ENCODE measurements around the gene SLC25A43. TPM values are rescaled to one million over a fixed set of nuclear protein-coding genes. Genes with fewer than 3 reads are reported as not detected.

Gene SLC25A43
- total and polyA plus RNA-seq, 2 experiments from 2014 or later = 13.1 to 14.9 TPM

DNA sequence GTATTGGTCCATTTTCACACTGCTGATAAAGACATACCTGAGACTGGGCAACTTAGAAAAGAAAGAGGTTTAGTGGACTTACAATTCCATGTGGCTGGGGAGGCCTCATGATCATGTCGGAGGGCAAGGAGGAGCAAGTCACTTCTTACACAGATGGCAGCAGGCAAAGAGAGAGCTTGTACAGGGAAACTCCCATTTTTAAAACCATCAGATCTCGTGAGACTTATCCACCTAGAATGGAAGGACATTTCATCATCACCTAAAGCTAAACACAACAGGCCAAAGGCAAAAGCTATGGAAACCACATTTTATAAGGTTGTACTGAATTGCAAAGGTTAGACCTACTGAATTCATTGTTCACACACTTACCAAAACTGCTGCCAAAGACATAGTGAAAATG lies 6.0 kb upstream of the SLC25A43 start:
- DNase-seq (ENCODE audit: low spot score) = no peak
- no peak overlapping the region for H3K4me2 ChIP-seq
- H3K4me3 ChIP-seq = no peak overlapping the region
- TF ChIP-seq EZH2 (IDR thresholded peaks at IDR 0.05; ENCODE audit: borderline replicate concordance) = no peak
- TF ChIP-seq, protein P1, sequence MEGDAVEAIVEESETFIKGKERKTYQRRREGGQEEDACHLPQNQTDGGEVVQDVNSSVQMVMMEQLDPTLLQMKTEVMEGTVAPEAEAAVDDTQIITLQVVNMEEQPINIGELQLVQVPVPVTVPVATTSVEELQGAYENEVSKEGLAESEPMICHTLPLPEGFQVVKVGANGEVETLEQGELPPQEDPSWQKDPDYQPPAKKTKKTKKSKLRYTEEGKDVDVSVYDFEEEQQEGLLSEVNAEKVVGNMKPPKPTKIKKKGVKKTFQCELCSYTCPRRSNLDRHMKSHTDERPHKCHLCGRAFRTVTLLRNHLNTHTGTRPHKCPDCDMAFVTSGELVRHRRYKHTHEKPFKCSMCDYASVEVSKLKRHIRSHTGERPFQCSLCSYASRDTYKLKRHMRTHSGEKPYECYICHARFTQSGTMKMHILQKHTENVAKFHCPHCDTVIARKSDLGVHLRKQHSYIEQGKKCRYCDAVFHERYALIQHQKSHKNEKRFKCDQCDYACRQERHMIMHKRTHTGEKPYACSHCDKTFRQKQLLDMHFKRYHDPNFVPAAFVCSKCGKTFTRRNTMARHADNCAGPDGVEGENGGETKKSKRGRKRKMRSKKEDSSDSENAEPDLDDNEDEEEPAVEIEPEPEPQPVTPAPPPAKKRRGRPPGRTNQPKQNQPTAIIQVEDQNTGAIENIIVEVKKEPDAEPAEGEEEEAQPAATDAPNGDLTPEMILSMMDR (IDR thresholded peaks at IDR 0.05; ENCODE audit: poor library complexity) = no peak
- TF ChIP-seq EZH2phosphoT487 (IDR thresholded peaks at IDR 0.05; ENCODE audit: low read depth, severe bottlenecking, unreplicated experiment) = no peak
- H3K27ac ChIP-seq = no peak overlapping the region
- H3K27me3 ChIP-seq = no peaks in the 10 kb centered on the region
- no peak overlapping the region for H2AFZ ChIP-seq
- WGBS (ENCODE audit: low lambda C conversion rate, missing lambda C conversion rate) = 79% methylated on average over 2 of the region's 2 CpGs
- no peaks in the 10 kb centered on the region for H3K36me3 ChIP-seq (replicated peaks; ENCODE audit: insufficient read depth, low read depth)
- no peaks in the 10 kb centered on the region for H3K79me2 ChIP-seq
- no peaks in the 10 kb centered on the region for H3K9me2 ChIP-seq (replicated peaks; ENCODE audit: insufficient read depth)
- no peaks in the 10 kb centered on the region for H4K20me1 ChIP-seq (ENCODE audit: insufficient read depth, poor library complexity, severe bottlenecking)
- H3K9me3 ChIP-seq (ENCODE audit: low read depth) = no peaks in the 10 kb centered on the region
- H3K4me1 ChIP-seq (ENCODE audit: insufficient read depth) = peaks cover under 1% of the 10 kb centered on the region

DNA sequence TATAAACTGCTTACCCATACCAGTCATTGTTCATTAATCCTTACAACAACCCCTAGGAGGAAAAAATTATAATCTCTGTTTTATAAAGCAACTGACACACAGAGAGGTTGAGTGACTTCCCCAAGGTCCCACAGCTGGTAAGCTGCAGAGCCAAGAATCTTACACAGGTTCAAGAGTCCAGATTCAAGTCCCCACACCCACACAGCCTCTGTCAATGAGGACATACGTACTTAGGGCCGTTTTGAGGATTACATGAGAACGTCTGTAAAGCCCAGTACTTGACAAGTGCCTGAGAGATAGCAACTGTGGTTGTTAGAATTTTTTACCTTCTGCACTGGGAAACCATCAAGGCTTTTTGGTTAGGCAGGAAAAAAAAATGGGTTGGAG lies 556 bp upstream of the SLC25A43 start:
- Histone ChIP-seq H3K9me3 (ENCODE audit: low read depth) (no peaks in the 10 kb centered on the region), H3K27ac (peak overlapping the region; percentile 89), H3K36me3 (replicated peaks; ENCODE audit: insufficient read depth, low read depth) (no peaks in the 10 kb centered on the region), H4K20me1 (ENCODE audit: insufficient read depth, poor library complexity, severe bottlenecking) (no peaks in the 10 kb centered on the region), H3K4me2 (peak overlapping the region; percentile 83), H3K27me3 (no peaks in the 10 kb centered on the region), H2AFZ (peak overlapping the region; percentile 75), H3K9me2 (replicated peaks; ENCODE audit: insufficient read depth) (no peaks in the 10 kb centered on the region), H3K79me2 (peaks cover 3% of the 10 kb centered on the region), H3K4me3 (peak overlapping the region; percentile 44), H3K4me1 (ENCODE audit: insufficient read depth) (peaks cover 4% of the 10 kb centered on the region)
- 22% methylated on average over 3 of the region's 3 CpGs for WGBS (ENCODE audit: low lambda C conversion rate, missing lambda C conversion rate)
- TF ChIP-seq EZH2 (IDR thresholded peaks at IDR 0.05; ENCODE audit: borderline replicate concordance) = no peak
- TF ChIP-seq EZH2phosphoT487 (IDR thresholded peaks at IDR 0.05; ENCODE audit: low read depth, severe bottlenecking, unreplicated experiment) = no peak
- TF ChIP-seq, protein P1 (IDR thresholded peaks at IDR 0.05; ENCODE audit: poor library complexity) = no peak
- DNase-seq (ENCODE audit: low spot score) = peak; percentile 31

DNA sequence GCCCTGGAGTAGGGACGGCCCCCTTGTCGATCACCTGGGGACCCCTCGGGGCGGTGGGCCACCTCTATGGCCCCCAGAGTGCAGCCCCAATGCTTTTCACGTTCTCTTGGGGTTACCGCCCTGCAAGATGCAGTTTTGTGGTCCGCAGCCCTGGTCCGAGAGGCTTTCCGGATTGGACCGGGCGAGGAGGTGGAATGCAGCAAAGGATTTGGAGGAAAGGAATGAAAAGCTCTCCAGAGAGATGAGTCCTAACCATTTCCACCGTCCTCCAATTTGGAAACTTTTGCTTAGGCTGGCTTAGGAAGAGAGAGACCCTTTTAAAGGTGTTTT lies 601 bp downstream of the SLC25A43 start:
- 41% methylated on average over 11 of the region's 12 CpGs for WGBS (ENCODE audit: low lambda C conversion rate, missing lambda C conversion rate)
- no peaks in the 10 kb centered on the region for H3K9me2 ChIP-seq (replicated peaks; ENCODE audit: insufficient read depth)
- H3K9me3 ChIP-seq (ENCODE audit: low read depth) = no peaks in the 10 kb centered on the region

More for the DNA sequence above, 601 bp downstream of the SLC25A43 start:
- H3K4me3 ChIP-seq = peak overlapping the region; percentile 44
- peak overlapping the region; percentile 75 for H2AFZ ChIP-seq
- no peaks in the 10 kb centered on the region for H3K36me3 ChIP-seq (replicated peaks; ENCODE audit: insufficient read depth, low read depth)
- TF ChIP-seq EZH2 (IDR thresholded peaks at IDR 0.05; ENCODE audit: borderline replicate concordance) (no peak), EZH2phosphoT487 (IDR thresholded peaks at IDR 0.05; ENCODE audit: low read depth, severe bottlenecking, unreplicated experiment) (no peak)
- TF ChIP-seq, protein P1 (IDR thresholded peaks at IDR 0.05; ENCODE audit: poor library complexity) = no peak
- DNase-seq (ENCODE audit: low spot score) = no peak
- H3K79me2 ChIP-seq = peaks cover 3% of the 10 kb centered on the region
- H3K4me2 ChIP-seq = peak overlapping the region; percentile 83
- H4K20me1 ChIP-seq (ENCODE audit: insufficient read depth, poor library complexity, severe bottlenecking) = no peaks in the 10 kb centered on the region
- H3K27me3 ChIP-seq = no peaks in the 10 kb centered on the region
- H3K27ac ChIP-seq = peak overlapping the region; percentile 89
- peaks cover 4% of the 10 kb centered on the region for H3K4me1 ChIP-seq (ENCODE audit: insufficient read depth)
